Measurements from ENCODE around the gene GTPBP3.

DNA sequence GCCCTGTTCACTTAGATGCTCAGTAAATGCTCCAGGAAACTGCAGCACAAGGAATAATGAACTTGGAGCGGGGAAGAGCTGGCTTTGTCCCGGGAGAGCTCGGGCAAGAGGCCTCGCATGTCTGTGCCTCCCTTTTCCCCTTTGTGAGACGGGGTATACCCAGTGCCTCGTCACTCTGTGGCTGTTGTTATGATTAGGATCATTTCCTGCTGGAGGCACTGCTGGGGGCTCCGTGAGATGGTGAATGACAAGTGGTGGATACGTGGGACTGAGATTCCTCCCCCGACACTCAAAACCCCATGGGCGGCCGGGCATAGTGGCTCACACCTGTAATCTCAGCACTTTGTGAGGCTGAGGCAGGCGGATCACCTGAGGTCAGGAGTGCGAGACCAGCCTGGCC is 40.9 kb downstream of the GTPBP3 start:
- TF ChIP-seq POLR2A (IDR thresholded peaks at IDR 0.05): no peak
- TF ChIP-seq, protein P1, sequence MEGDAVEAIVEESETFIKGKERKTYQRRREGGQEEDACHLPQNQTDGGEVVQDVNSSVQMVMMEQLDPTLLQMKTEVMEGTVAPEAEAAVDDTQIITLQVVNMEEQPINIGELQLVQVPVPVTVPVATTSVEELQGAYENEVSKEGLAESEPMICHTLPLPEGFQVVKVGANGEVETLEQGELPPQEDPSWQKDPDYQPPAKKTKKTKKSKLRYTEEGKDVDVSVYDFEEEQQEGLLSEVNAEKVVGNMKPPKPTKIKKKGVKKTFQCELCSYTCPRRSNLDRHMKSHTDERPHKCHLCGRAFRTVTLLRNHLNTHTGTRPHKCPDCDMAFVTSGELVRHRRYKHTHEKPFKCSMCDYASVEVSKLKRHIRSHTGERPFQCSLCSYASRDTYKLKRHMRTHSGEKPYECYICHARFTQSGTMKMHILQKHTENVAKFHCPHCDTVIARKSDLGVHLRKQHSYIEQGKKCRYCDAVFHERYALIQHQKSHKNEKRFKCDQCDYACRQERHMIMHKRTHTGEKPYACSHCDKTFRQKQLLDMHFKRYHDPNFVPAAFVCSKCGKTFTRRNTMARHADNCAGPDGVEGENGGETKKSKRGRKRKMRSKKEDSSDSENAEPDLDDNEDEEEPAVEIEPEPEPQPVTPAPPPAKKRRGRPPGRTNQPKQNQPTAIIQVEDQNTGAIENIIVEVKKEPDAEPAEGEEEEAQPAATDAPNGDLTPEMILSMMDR (IDR thresholded peaks at IDR 0.05): no peak
- TF ChIP-seq EP300 (IDR thresholded peaks at IDR 0.05): no peak
- no peak for TF ChIP-seq POLR2AphosphoS5 (IDR thresholded peaks at IDR 0.05)
